Erythroblast (primary cell): ENCODE data around the gene SLC44A3.
"Not testable (repeated sequence)": the region's sequence is repeated elsewhere in the genome, so short reads cannot be mapped to it uniquely, and the experiment has no call there.

Experiments used
- GATA1 ChIP-seq: IDR thresholded peaks from 2 replicates; pipeline ENCODE4 v1.6.1; 2011; ENCODE audit warnings: low read depth, mild to moderate bottlenecking, control low read depth, low read length, moderate library complexity
- POLR2A ChIP-seq: IDR thresholded peaks from 2 replicates; pipeline ENCODE4 v1.6.1; 2011; ENCODE audit warnings: mild to moderate bottlenecking, low read length

DNA sequence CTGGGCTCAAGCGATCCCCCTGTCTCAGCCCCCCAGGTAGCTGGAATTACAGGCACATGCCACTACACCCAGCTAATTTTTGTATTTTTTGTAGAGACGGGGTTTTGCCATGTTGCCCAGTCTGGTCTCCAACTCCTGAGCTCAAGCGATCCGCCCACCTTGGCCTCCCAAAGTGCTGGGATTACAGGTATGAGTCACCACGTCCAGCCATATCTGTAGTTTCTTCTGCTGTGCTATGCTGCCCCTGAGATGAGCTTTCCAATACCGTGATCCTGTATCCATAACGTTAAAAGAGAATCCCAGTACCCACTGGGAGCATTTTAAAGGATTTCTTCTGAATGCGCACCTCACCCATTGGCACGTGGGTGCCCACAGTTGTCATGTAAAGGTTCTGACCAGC lies 20.2 kb downstream of the SLC44A3 start:
- not testable (repeated sequence) for TF ChIP-seq GATA1, POLR2A
